KMS-11 (cell line): ENCODE measurements around the gene PAQR9.

ENCODE experiments used
- H2AFZ ChIP-seq: fragments of 200-600 bp; sonication (generic); 2 replicates; pipeline ENCODE4 v1.6.1; 2016; ENCODE audit warnings: antibody characterized with exemption, mixed run types, low read depth
- H3K27ac ChIP-seq: fragments of 200-600 bp; sonication (generic); 2 replicates; pipeline ENCODE4 v1.6.1; 2016; ENCODE audit warnings: mild to moderate bottlenecking, mixed run types
- H3K27me3 ChIP-seq: fragments of 200-600 bp; sonication (generic); 2 replicates; pipeline ENCODE4 v1.6.1; 2017; ENCODE audit warnings: mild to moderate bottlenecking, low read depth, mixed run types, moderate library complexity; ENCODE audit not compliant: insufficient read depth
- H3K36me3 ChIP-seq: fragments of 200-600 bp; sonication (generic); 2 replicates; pipeline ENCODE4 v1.6.1; 2017; ENCODE audit warnings: mild to moderate bottlenecking, mixed run types; ENCODE audit not compliant: insufficient read depth
- H3K4me1 ChIP-seq: fragments of 200-600 bp; sonication (generic); 2 replicates; pipeline ENCODE4 v1.6.1; 2016; ENCODE audit warnings: mild to moderate bottlenecking, low read depth, mixed run types; ENCODE audit not compliant: poor library complexity, severe bottlenecking
- H3K4me2 ChIP-seq: fragments of 200-600 bp; sonication (generic); 2 replicates; pipeline ENCODE4 v1.7.0; 2016; ENCODE audit warnings: mild to moderate bottlenecking, mixed run types
- H3K4me3 ChIP-seq: fragments of 200-600 bp; sonication (generic); IDR thresholded peaks from 2 replicates; pipeline ENCODE4 v1.6.1; 2017; ENCODE audit warnings: low read depth, low read length, mixed read lengths; ENCODE audit not compliant: insufficient read depth
- H3K79me2 ChIP-seq: fragments of 200-600 bp; sonication (generic); 2 replicates; pipeline ENCODE4 v1.6.1; 2016; ENCODE audit warnings: low read depth, mixed run types; ENCODE audit not compliant: insufficient read depth
- H3K9ac ChIP-seq: fragments of 200-600 bp; sonication (generic); 2 replicates; pipeline ENCODE4 v1.6.1; 2016; ENCODE audit warnings: mild to moderate bottlenecking, mixed run types
- H4K20me1 ChIP-seq: fragments of 200-600 bp; sonication (generic); 2 replicates; pipeline ENCODE4 v1.6.1; 2016; ENCODE audit warnings: mild to moderate bottlenecking, mixed run types; ENCODE audit not compliant: insufficient read depth
- CTCF ChIP-seq: fragments of 200-600 bp; sonication (generic); conservative IDR thresholded peaks from 2 replicates; pipeline ENCODE4 v1.6.1; 2017; ENCODE audit warnings: low read depth, mild to moderate bottlenecking, antibody characterized with exemption, low read length, moderate library complexity, mixed read lengths

PAQR9 gene

DNA sequence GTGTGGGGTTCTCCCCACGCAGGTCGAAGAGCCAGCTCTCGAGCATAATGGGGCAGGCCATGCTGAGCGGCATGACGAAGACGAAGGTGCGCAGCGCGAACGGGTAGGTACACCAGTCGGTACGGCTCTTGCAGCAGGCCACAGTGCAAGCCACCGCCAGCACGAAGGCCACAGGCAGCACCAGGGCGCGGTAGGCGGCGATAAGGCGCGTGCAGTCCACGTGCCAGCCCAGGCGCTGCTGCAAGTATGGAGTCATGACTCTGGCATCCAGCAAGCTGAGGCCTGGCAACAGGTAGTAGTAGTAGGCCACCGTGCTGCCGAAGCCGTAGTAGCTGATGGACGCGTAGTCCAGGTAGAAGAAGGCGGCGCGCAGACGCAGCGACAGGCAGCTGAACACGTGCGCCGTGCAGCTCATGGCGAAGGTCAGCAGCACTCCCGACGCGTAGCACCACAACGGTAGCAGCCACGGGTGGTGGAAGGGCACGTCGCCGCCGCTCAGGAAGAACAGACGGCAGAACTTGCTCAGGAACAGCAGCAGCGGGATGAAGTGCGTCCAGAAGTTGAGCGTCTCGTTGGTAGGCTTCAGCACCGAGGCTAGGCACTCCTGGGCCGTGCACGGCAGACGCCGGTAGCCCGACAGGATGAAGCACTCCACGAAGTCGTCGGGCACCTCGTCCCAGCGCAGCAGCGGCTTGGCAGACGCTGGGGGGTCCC is 797 bp downstream of the PAQR9 start:
- H3K4me1 ChIP-seq: no peaks in the 10 kb centered on the region
- no peak overlapping the region for H3K4me2 ChIP-seq
- no peaks in the 10 kb centered on the region for H3K27me3 ChIP-seq

DNA sequence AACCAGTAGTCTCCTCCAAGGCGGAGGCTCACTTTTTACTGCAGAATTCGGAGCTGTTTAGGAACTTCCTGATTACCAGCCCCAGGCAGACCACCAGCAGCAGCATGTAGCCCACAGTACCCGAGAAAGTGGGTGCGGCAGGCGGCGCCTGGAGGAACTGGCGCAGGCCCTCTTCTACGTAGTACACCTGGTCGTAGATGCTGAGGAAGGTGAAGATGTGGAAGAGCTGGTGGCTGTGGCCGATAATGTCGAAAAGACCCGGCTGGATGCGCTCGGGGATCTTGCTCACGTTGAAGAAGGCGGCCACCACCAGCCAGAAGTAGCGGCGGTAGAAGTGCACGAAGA is 1.3 kb downstream of the PAQR9 start:
- H3K9ac ChIP-seq: no peak overlapping the region
- no peak for TF ChIP-seq CTCF
- H3K79me2 ChIP-seq: no peaks in the 10 kb centered on the region
- no peak overlapping the region for H2AFZ ChIP-seq
- H3K36me3 ChIP-seq: no peaks in the 10 kb centered on the region
- H3K4me2 ChIP-seq: no peak overlapping the region
- H3K4me1 ChIP-seq: no peaks in the 10 kb centered on the region
- no peak overlapping the region for H3K4me3 ChIP-seq
- no peaks in the 10 kb centered on the region for H3K27me3 ChIP-seq
- H3K27ac ChIP-seq: no peak overlapping the region
- H4K20me1 ChIP-seq: no peaks in the 10 kb centered on the region

More for the DNA sequence above, 797 bp downstream of the PAQR9 start:
- Histone ChIP-seq H3K36me3 (no peaks in the 10 kb centered on the region), H3K79me2 (no peaks in the 10 kb centered on the region), H3K9ac (no peak overlapping the region), H3K27ac (no peak overlapping the region), H4K20me1 (no peaks in the 10 kb centered on the region), H3K4me3 (no peak overlapping the region), H2AFZ (no peak overlapping the region)
- no peak for TF ChIP-seq CTCF

DNA sequence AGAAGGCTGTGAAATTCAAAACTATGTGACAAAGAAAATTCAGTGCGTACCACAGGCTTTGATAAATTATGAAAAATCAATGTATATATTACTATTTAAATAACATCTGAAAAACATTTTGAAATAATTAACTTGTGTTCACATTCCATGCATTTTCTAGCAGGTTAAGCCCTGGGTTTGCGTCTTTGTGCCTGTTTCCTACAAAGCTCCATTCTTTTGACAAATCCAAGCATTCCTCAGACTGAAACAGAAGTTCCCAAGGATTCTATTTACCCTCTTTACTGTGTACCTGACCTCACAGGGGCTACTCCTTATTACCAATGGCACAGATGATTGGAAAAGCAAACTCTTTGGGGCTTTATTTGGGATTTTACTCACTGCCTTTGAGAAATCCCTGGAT is 1.9 kb downstream of the PAQR9 start:
- Histone ChIP-seq H3K27me3 (no peaks in the 10 kb centered on the region), H2AFZ (no peak overlapping the region), H3K27ac (no peak overlapping the region), H3K36me3 (no peaks in the 10 kb centered on the region), H3K4me2 (no peak overlapping the region), H3K4me3 (no peak overlapping the region), H3K79me2 (no peaks in the 10 kb centered on the region), H4K20me1 (no peaks in the 10 kb centered on the region), H3K9ac (no peak overlapping the region), H3K4me1 (no peaks in the 10 kb centered on the region)
- no peak for TF ChIP-seq CTCF

DNA sequence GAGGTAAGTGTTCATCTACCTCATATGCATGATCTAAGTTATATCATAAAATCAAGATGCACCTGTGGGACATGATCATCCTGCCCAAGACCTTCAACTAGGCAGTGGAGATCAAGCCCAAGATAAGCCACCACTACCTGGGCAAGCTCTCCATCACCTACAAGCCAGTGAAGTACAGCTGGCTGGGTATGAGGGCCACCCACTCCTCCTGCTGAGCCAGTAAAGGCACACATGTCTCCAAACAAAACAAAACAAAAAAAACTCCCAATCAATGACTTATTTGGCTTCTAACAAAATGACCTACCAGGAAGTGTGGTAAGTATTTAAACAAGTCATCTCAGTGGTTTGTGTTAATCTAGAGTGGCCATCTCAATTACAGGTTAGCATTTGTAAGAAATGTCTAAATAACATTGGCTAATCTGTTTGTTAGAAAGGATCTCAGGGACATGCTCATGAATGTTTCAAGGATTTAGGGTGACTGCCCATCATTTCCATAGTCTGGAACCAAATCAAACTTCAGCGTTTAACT is 3.1 kb downstream of the PAQR9 start:
- Histone ChIP-seq H3K79me2 (no peaks in the 10 kb centered on the region), H2AFZ (no peak overlapping the region), H4K20me1 (no peaks in the 10 kb centered on the region), H3K27me3 (no peaks in the 10 kb centered on the region), H3K9ac (no peak overlapping the region), H3K4me2 (no peak overlapping the region), H3K27ac (no peak overlapping the region), H3K36me3 (no peaks in the 10 kb centered on the region), H3K4me1 (no peaks in the 10 kb centered on the region), H3K4me3 (no peak overlapping the region)
- TF ChIP-seq CTCF: no peak
